Measurements from ENCODE around the gene PANK1. TPM values are rescaled to one million over a fixed set of nuclear protein-coding genes. Genes with fewer than 3 reads are reported as not detected.

Gene PANK1
- total RNA-seq, 1 donor from 2014 or later = 16.7 TPM

- Mint-ChIP-seq H3K9me3 (ENCODE audit: unreplicated experiment) (no peaks in the 10 kb centered on the region), H3K36me3 (ENCODE audit: unreplicated experiment) (no peaks in the 10 kb centered on the region), H3K27me3 (ENCODE audit: unreplicated experiment) (no peaks in the 10 kb centered on the region), H3K27ac (ENCODE audit: unreplicated experiment) (no peak overlapping the region), H3K4me3 (ENCODE audit: unreplicated experiment) (no peak overlapping the region), H3K4me1 (ENCODE audit: low read depth, unreplicated experiment) (no peaks in the 10 kb centered on the region)
- no peak for DNase-seq
- peak; percentile 71 for TF ChIP-seq CTCF (IDR thresholded peaks at IDR 0.05; ENCODE audit: partially characterized antibody, unreplicated experiment)
Measured at GRCh38 chr10:89563861-89564478, 81.1 kb downstream of the PANK1 start.

GRCh38 chr10:89563311-89563710 lies 81.7 kb downstream of the PANK1 start:
- H3K27me3 Mint-ChIP-seq (ENCODE audit: unreplicated experiment) = no peaks in the 10 kb centered on the region

GRCh38 chr10:89556600-89556999 lies 88.4 kb downstream of the PANK1 start:
- no peaks in the 10 kb centered on the region for H3K4me1 Mint-ChIP-seq (ENCODE audit: low read depth, unreplicated experiment)
- DNase-seq = no peak
- H3K4me3 Mint-ChIP-seq (ENCODE audit: unreplicated experiment) = no peak overlapping the region
- TF ChIP-seq CTCF (IDR thresholded peaks at IDR 0.05; ENCODE audit: partially characterized antibody, unreplicated experiment) = no peak
- no peak overlapping the region for H3K27ac Mint-ChIP-seq (ENCODE audit: unreplicated experiment)
- H3K9me3 Mint-ChIP-seq (ENCODE audit: unreplicated experiment) = peaks cover 2% of the 10 kb centered on the region
- peaks cover 2% of the 10 kb centered on the region for H3K27me3 Mint-ChIP-seq (ENCODE audit: unreplicated experiment)
- H3K36me3 Mint-ChIP-seq (ENCODE audit: unreplicated experiment) = no peaks in the 10 kb centered on the region

More at GRCh38 chr10:89563311-89563710, 81.7 kb downstream of the PANK1 start:
- Mint-ChIP-seq H3K9me3 (ENCODE audit: unreplicated experiment) (no peaks in the 10 kb centered on the region), H3K36me3 (ENCODE audit: unreplicated experiment) (no peaks in the 10 kb centered on the region), H3K4me3 (ENCODE audit: unreplicated experiment) (no peak overlapping the region), H3K27ac (ENCODE audit: unreplicated experiment) (no peak overlapping the region), H3K4me1 (ENCODE audit: low read depth, unreplicated experiment) (no peaks in the 10 kb centered on the region)
- no peak for TF ChIP-seq CTCF (IDR thresholded peaks at IDR 0.05; ENCODE audit: partially characterized antibody, unreplicated experiment)
- no peak for DNase-seq

GRCh38 chr10:89555688-89556445 lies 89.2 kb downstream of the PANK1 start:
- no peak for DNase-seq
- no peak for TF ChIP-seq CTCF (IDR thresholded peaks at IDR 0.05; ENCODE audit: partially characterized antibody, unreplicated experiment)
- H3K9me3 Mint-ChIP-seq (ENCODE audit: unreplicated experiment) = peaks cover 2% of the 10 kb centered on the region
- no peaks in the 10 kb centered on the region for H3K36me3 Mint-ChIP-seq (ENCODE audit: unreplicated experiment)
- no peak overlapping the region for H3K4me3 Mint-ChIP-seq (ENCODE audit: unreplicated experiment)
- no peaks in the 10 kb centered on the region for H3K4me1 Mint-ChIP-seq (ENCODE audit: low read depth, unreplicated experiment)
- H3K27me3 Mint-ChIP-seq (ENCODE audit: unreplicated experiment) = peaks cover 2% of the 10 kb centered on the region
- H3K27ac Mint-ChIP-seq (ENCODE audit: unreplicated experiment) = no peak overlapping the region

- Mint-ChIP-seq H3K27me3 (ENCODE audit: unreplicated experiment) (peaks cover 2% of the 10 kb centered on the region), H3K36me3 (ENCODE audit: unreplicated experiment) (no peaks in the 10 kb centered on the region), H3K4me1 (ENCODE audit: low read depth, unreplicated experiment) (no peaks in the 10 kb centered on the region), H3K4me3 (ENCODE audit: unreplicated experiment) (no peak overlapping the region), H3K27ac (ENCODE audit: unreplicated experiment) (no peak overlapping the region), H3K9me3 (ENCODE audit: unreplicated experiment) (peaks cover 2% of the 10 kb centered on the region)
- TF ChIP-seq CTCF (IDR thresholded peaks at IDR 0.05; ENCODE audit: partially characterized antibody, unreplicated experiment) = no peak
- DNase-seq = no peak
Measured at GRCh38 chr10:89554433-89554832, 90.6 kb downstream of the PANK1 start.

All from glutamatergic neuron (in vitro differentiated cells).